22Rv1 (cell line): Measurements from ENCODE around the gene PCGF1.

Source experiments
- CTCF ChIP-seq: fragments of 450-650 bp; IDR thresholded peaks from 2 replicates; pipeline ENCODE4 v1.5.1; 2017; ENCODE audit warnings: mild to moderate bottlenecking
- ZFX ChIP-seq: fragments of 450-650 bp; IDR thresholded peaks from 2 replicates; pipeline ENCODE4 v1.6.1; 2017; ENCODE audit warnings: antibody characterized with exemption, borderline replicate concordance

- TF ChIP-seq CTCF (no peak), ZFX (no peak)
Observed at GRCh38 chr2:74553892-74554819, 46.7 kb upstream of the PCGF1 start, which contains the start of the genes DOK1 and LOXL3.
